Measurements from ENCODE around the gene ACSL4. TPM values are rescaled to one million over a fixed set of nuclear protein-coding genes. Genes with fewer than 3 reads are reported as not detected.

The ACSL4 gene
- total and polyA plus RNA-seq, 9 of the 15 experiments (the other 6 are each of a cell fraction or from before 2014, with no cell fraction given), result 9.8 to 35.1 (median 25.5) TPM

GRCh38 chrX:109695637-109696036 lies 37.4 kb downstream of the ACSL4 start:
- WGBS (ENCODE audit: insufficient coverage, low coverage, missing lambda C conversion rate), result 98% methylated on average over 3 of the region's 3 CpGs
- intact Hi-C loops (cut with micrococcal nuclease), result no loop called here
- no peaks in the 10 kb centered on the region for H3K4me1 ChIP-seq (replicated peaks in 1 of 2; ENCODE audit: control insufficient read depth in 2 of 2, insufficient read depth in 2 of 2, low read length in 2 of 2)

More at GRCh38 chrX:109695637-109696036, 37.4 kb downstream of the ACSL4 start:
- Histone ChIP-seq H3K9ac (ENCODE audit: insufficient read depth in 1 of 2, low read depth in 2 of 2, low read length in 2 of 2) (no peak overlapping the region), H3K27me3 (ENCODE audit: control insufficient read depth in 2 of 2, insufficient read depth in 2 of 2, low read length in 2 of 2) (no peaks in the 10 kb centered on the region), H2AFZ (ENCODE audit: low read depth, low read length) (no peak overlapping the region), H3K79me2 (ENCODE audit: control insufficient read depth, insufficient read depth, low read length) (peaks cover 38% of the 10 kb centered on the region), H4K20me1 (replicated peaks; ENCODE audit: control insufficient read depth, insufficient read depth, low read length) (no peaks in the 10 kb centered on the region), H3K9me3 (replicated peaks; ENCODE audit: control insufficient read depth, insufficient read depth, low read depth, low read length) (no peaks in the 10 kb centered on the region), H3K36me3 (ENCODE audit: control insufficient read depth, insufficient read depth, low read length) (peaks cover 16% of the 10 kb centered on the region; the same call in 1 of the 3 replicates), H3K4me2 (ENCODE audit: insufficient read depth, low read length) (no peak overlapping the region), H3K9me1 (ENCODE audit: control insufficient read depth, insufficient read depth, low read length) (no peaks in the 10 kb centered on the region), H3K4me3 (no peak overlapping the region), H3K27ac (ENCODE audit: extremely low read depth, low read depth, low read length) (no peak overlapping the region)
- FAIRE-seq (no peak), ATAC-seq (no peak), DNase-seq (ENCODE audit: extremely low read depth in 1 of 4, low spot score in 3 of 4) (no peak)
- BruUV-seq (replicated peaks), result no TSS peak
- TF ChIP-seq RBM25 (IDR thresholded peaks at IDR 0.05; ENCODE audit: low read depth, low read length, severe bottlenecking), result peak; percentile 70
- TF ChIP-seq, protein P1, sequence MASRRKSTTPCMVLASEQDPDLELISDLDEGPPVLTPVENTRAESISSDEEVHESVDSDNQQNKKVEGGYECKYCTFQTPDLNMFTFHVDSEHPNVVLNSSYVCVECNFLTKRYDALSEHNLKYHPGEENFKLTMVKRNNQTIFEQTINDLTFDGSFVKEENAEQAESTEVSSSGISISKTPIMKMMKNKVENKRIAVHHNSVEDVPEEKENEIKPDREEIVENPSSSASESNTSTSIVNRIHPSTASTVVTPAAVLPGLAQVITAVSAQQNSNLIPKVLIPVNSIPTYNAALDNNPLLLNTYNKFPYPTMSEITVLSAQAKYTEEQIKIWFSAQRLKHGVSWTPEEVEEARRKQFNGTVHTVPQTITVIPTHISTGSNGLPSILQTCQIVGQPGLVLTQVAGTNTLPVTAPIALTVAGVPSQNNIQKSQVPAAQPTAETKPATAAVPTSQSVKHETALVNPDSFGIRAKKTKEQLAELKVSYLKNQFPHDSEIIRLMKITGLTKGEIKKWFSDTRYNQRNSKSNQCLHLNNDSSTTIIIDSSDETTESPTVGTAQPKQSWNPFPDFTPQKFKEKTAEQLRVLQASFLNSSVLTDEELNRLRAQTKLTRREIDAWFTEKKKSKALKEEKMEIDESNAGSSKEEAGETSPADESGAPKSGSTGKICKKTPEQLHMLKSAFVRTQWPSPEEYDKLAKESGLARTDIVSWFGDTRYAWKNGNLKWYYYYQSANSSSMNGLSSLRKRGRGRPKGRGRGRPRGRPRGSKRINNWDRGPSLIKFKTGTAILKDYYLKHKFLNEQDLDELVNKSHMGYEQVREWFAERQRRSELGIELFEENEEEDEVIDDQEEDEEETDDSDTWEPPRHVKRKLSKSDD (conservative IDR thresholded peaks at IDR 0.05; ENCODE audit: low read length), result no peak
- in situ Hi-C loops (cut with MboI), result no loop called here
- ChIA-PET POLR2A (interaction anchor here (0.7 kb wide), 1 partner anchor 391 kb away, joined by 3 read pairs; no protein-coding TSS in a partner anchor), CTCF (ENCODE audit: low intra/inter-chr PET ratio) (no interaction called here)
